H9 (cell line): ENCODE data around the gene ZBED1. TPM values are rescaled to one million over a fixed set of nuclear protein-coding genes. Genes with fewer than 3 reads are reported as not detected.

Experiments
- DNase-seq: peaks from one replicate; pipeline ENCODE4 v3.0.0-alpha.2; 2017
- H2AFZ ChIP-seq: one replicate; pipeline ENCODE4 v1.6.1; 2013; ENCODE audit warnings: mild to moderate bottlenecking, low read length, control low read depth, moderate library complexity
- H2AK5ac ChIP-seq: 2 replicates; pipeline ENCODE4 v1.6.1; 2013; ENCODE audit warnings: low read length, control low read depth, mixed read lengths; ENCODE audit not compliant: insufficient read length
- H2BK120ac ChIP-seq: one replicate; pipeline ENCODE4 v1.6.1; 2013; ENCODE audit warnings: low read depth, mild to moderate bottlenecking, low read length, control low read depth, inconsistent platforms; ENCODE audit not compliant: poor library complexity, severe bottlenecking
- H2BK12ac ChIP-seq: 2 replicates; pipeline ENCODE4 v1.6.1; 2013; ENCODE audit warnings: low read length, control low read depth, mixed read lengths, low read depth; ENCODE audit not compliant: insufficient read length
- H2BK15ac ChIP-seq: 2 replicates; pipeline ENCODE4 v1.6.1; 2013; ENCODE audit warnings: low read depth, low read length, control low read depth
- H2BK20ac ChIP-seq: one replicate; pipeline ENCODE4 v1.6.1; 2013; ENCODE audit warnings: low read depth, mild to moderate bottlenecking, low read length, control low read depth, inconsistent platforms; ENCODE audit not compliant: poor library complexity, severe bottlenecking
- H2BK5ac ChIP-seq: 2 replicates; pipeline ENCODE4 v1.6.1; 2013; ENCODE audit warnings: low read length, control low read depth, mixed read lengths; ENCODE audit not compliant: insufficient read length
- H3K14ac ChIP-seq: 2 replicates; pipeline ENCODE4 v1.6.1; 2013; ENCODE audit warnings: low read length, control low read depth; ENCODE audit not compliant: insufficient read depth
- H3K18ac ChIP-seq: 2 replicates; pipeline ENCODE4 v1.6.1; 2013; ENCODE audit warnings: low read depth, mild to moderate bottlenecking, mixed read lengths, low read length, control low read depth; ENCODE audit not compliant: insufficient read length
- H3K23ac ChIP-seq: 2 replicates; pipeline ENCODE4 v1.6.1; 2013; ENCODE audit warnings: low read length, control low read depth, mixed read lengths, low read depth; ENCODE audit not compliant: insufficient read length
- H3K23me2 ChIP-seq: 2 replicates; pipeline ENCODE4 v1.6.1; 2013; ENCODE audit warnings: low read depth, mild to moderate bottlenecking, mixed read lengths, low read length, control low read depth; ENCODE audit not compliant: insufficient read length, poor library complexity, severe bottlenecking
- H3K27ac ChIP-seq: 2 replicates; pipeline ENCODE4 v1.5.1; 2013; ENCODE audit warnings: low read length, control low read depth, mixed read lengths, low read depth; ENCODE audit not compliant: insufficient read length
- H3K27me3 ChIP-seq: 2 replicates; pipeline ENCODE4 v1.6.1; 2013; ENCODE audit warnings: low read length, control low read depth, inconsistent platforms; ENCODE audit not compliant: insufficient read depth
- H3K4ac ChIP-seq: 2 replicates; pipeline ENCODE4 v1.6.1; 2013; ENCODE audit warnings: low read depth, mild to moderate bottlenecking, control low read depth, inconsistent platforms, low read length, moderate library complexity
- H3K4me1 ChIP-seq: 2 replicates; pipeline ENCODE4 v1.6.1; 2013; ENCODE audit warnings: low read length, control low read depth, inconsistent platforms; ENCODE audit not compliant: insufficient read depth
- H3K4me2 ChIP-seq: 2 replicates; pipeline ENCODE4 v1.6.1; 2013; ENCODE audit warnings: low read length, control low read depth, mixed read lengths; ENCODE audit not compliant: insufficient read length, insufficient read depth
- H3K56ac ChIP-seq: 2 replicates; pipeline ENCODE4 v1.6.1; 2013; ENCODE audit warnings: low read depth, mild to moderate bottlenecking, mixed read lengths, low read length, control low read depth; ENCODE audit not compliant: insufficient read length
- H3K79me1 ChIP-seq: 2 replicates; pipeline ENCODE4 v1.6.1; 2013; ENCODE audit warnings: low read depth, mild to moderate bottlenecking, moderate library complexity, low read length, control low read depth, inconsistent platforms; ENCODE audit not compliant: insufficient read depth, poor library complexity, severe bottlenecking
- H3K79me2 ChIP-seq: 2 replicates; pipeline ENCODE4 v1.6.1; 2013; ENCODE audit warnings: low read length, control low read depth, inconsistent platforms; ENCODE audit not compliant: insufficient read depth
- H3K9ac ChIP-seq: 2 replicates; pipeline ENCODE4 v1.6.1; 2013; ENCODE audit warnings: low read length, control low read depth, mixed read lengths; ENCODE audit not compliant: insufficient read length; ENCODE audit errors: extremely low read depth
- H3K9me3 ChIP-seq: one replicate; pipeline ENCODE4 v1.6.1; 2013; ENCODE audit warnings: low read depth, low read length, inconsistent platforms; ENCODE audit not compliant: control insufficient read depth
- H3T11ph ChIP-seq: one replicate; pipeline ENCODE4 v1.6.1; 2013; ENCODE audit warnings: mild to moderate bottlenecking, low read length, control low read depth, inconsistent platforms
- H4K20me1 ChIP-seq: one replicate; pipeline ENCODE4 v1.6.1; 2013; ENCODE audit not compliant: control insufficient read depth, insufficient read length, insufficient read depth
- H4K5ac ChIP-seq: 2 replicates; pipeline ENCODE4 v1.6.1; 2013; ENCODE audit warnings: low read depth, mild to moderate bottlenecking, mixed read lengths, low read length, control low read depth; ENCODE audit not compliant: insufficient read length
- H4K8ac ChIP-seq: replicated peaks from 2 replicates; pipeline ENCODE4 v1.6.1; 2013; ENCODE audit warnings: low read length, control low read depth, mixed read lengths, low read depth; ENCODE audit not compliant: insufficient read length
- H4K91ac ChIP-seq: 2 replicates; pipeline ENCODE4 v1.6.1; 2013; ENCODE audit warnings: low read depth, mild to moderate bottlenecking, moderate library complexity, mixed read lengths, low read length, control low read depth; ENCODE audit not compliant: insufficient read length
- H3K27ac Mint-ChIP-seq, 3 experiments: 2 replicates in 2 of 3; 3 replicates in 1 of 3; pipeline ENCODE4 v1.8.0; 2020 to 2021; ENCODE audit warnings: mixed read lengths in 3 of 3, mild to moderate bottlenecking in 1 of 3, moderate library complexity in 1 of 3
- H3K27me3 Mint-ChIP-seq: 2 replicates; pipeline ENCODE4 v1.8.0; 2021; ENCODE audit warnings: low read depth, mild to moderate bottlenecking, moderate library complexity, mixed read lengths
- H3K36me3 Mint-ChIP-seq, 3 experiments: 2 replicates in 2 of 3; 3 replicates in 1 of 3; pipeline ENCODE4 v1.8.0; 2020 to 2021; ENCODE audit warnings: low read depth in 3 of 3, mixed read lengths in 3 of 3; ENCODE audit not compliant: insufficient read depth in 1 of 3
- H3K4me1 Mint-ChIP-seq, 2 experiments: 2 replicates each; pipeline ENCODE4 v1.8.0; 2020; ENCODE audit warnings: mixed read lengths in 2 of 2
- H3K4me3 Mint-ChIP-seq, 2 experiments: 2 replicates in 1 of 2; 3 replicates in 1 of 2; pipeline ENCODE4 v1.8.0; 2020 to 2021; ENCODE audit warnings: mild to moderate bottlenecking in 2 of 2, mixed read lengths in 2 of 2, moderate library complexity in 1 of 2
- H3K9me3 Mint-ChIP-seq, 2 experiments: 2 replicates in 1 of 2; 3 replicates in 1 of 2; pipeline ENCODE4 v1.8.0; 2020; ENCODE audit warnings: mild to moderate bottlenecking in 2 of 2, mixed read lengths in 2 of 2, moderate library complexity in 1 of 2
- CTCF ChIP-seq: fragments of 200-600 bp; sonication (generic); conservative IDR thresholded peaks from 3 replicates; pipeline ENCODE4 v1.8.0; 2021; ENCODE audit warnings: antibody characterized with exemption, mild to moderate bottlenecking
- WGBS: extraction: QIAGEN DNeasy Blood & Tissue Kit; methylation state at CpG from one replicate; pipeline ENCODE4 v1.1.7; 2013; ENCODE audit warnings: missing lambda C conversion rate, low lambda C conversion rate, mixed read lengths; ENCODE audit not compliant: insufficient read length; ENCODE audit errors: extremely low coverage; 5-methylcytosine and 5-hydroxymethylcytosine counted together
- total RNA-seq: library from RNA; stranded (reverse); gene quantifications from 2 replicates; pipeline ENCODE4 v1.2.1, GENCODE V29; 2021

ZBED1 gene
- total RNA-seq, 1 experiment from 2014 or later: 61.1 TPM

- no peak overlapping the region for H3K9ac ChIP-seq
- H3K27ac Mint-ChIP-seq: peak overlapping the region; percentile 64 to 94 (median 90)
- no peak overlapping the region for H3K4me2 ChIP-seq
- no peak overlapping the region for H3K18ac ChIP-seq
- H2BK20ac ChIP-seq: no peak overlapping the region
- H3K9me3 Mint-ChIP-seq: peaks cover 44 to 51% of the 10 kb centered on the region in 2 experiments
- H3K23ac ChIP-seq: no peak overlapping the region
- peaks cover 18% of the 10 kb centered on the region for H3K9me3 ChIP-seq
- H4K8ac ChIP-seq: no peak overlapping the region
- H3K56ac ChIP-seq: no peak overlapping the region
- no peak overlapping the region for H2BK120ac ChIP-seq
- no peak overlapping the region for H3K4me3 Mint-ChIP-seq
- no CpG with 5 or more reads among the region's 3 CpGs for WGBS
- peaks cover 3% of the 10 kb centered on the region; the same call in 1 of the 2 replicates for H3K4me1 ChIP-seq
- H3K14ac ChIP-seq: 0 out of 2 replicates have a peak overlapping the region, but pooled peaks have one; percentile 35
- H4K5ac ChIP-seq: no peak overlapping the region
- H3K27me3 Mint-ChIP-seq: peaks cover 5% of the 10 kb centered on the region
- peaks cover 22 to 30% of the 10 kb centered on the region in 2 experiments for H3K4me1 Mint-ChIP-seq
- no peak for DNase-seq
- H3K79me2 ChIP-seq: peaks cover 6% of the 10 kb centered on the region; the same call in 1 of the 2 replicates
- H2AFZ ChIP-seq: no peak overlapping the region
- H4K91ac ChIP-seq: no peak overlapping the region
- H3K36me3 Mint-ChIP-seq: peaks cover 52 to 75% (median 59%) of the 10 kb centered on the region in 3 experiments
- no peak overlapping the region for H3T11ph ChIP-seq
- H2AK5ac ChIP-seq: no peak overlapping the region
- H4K20me1 ChIP-seq: no peaks in the 10 kb centered on the region
- H3K79me1 ChIP-seq: peaks cover 4% of the 10 kb centered on the region
- no peak overlapping the region for H2BK15ac ChIP-seq
- H3K27me3 ChIP-seq: no peaks in the 10 kb centered on the region
- no peaks in the 10 kb centered on the region for H3K23me2 ChIP-seq
- no peak overlapping the region for H3K27ac ChIP-seq
- no peak overlapping the region for H3K4ac ChIP-seq
- H2BK5ac ChIP-seq: peak overlapping the region; percentile 21
- H2BK12ac ChIP-seq: peak overlapping the region; percentile 41
- no peak for TF ChIP-seq CTCF
Measured at GRCh38 chrX:2462780-2463179, 38.0 kb downstream of the ZBED1 start.
